Activated naive CD4-positive, alpha-beta T cell treated with anti-CD3 and anti-CD28 coated beads, Interleukin-2, amount 50 U/mL, for 72 hours (primary cell): ENCODE results near the gene CNNM1. TPM values are rescaled to one million over a fixed set of nuclear protein-coding genes. Genes with fewer than 3 reads are reported as not detected.
A peak's percentile ranks its signal among the peaks of the same experiment; 100 is the strongest.

Source experiments
- ATAC-seq, 2 donors: fragments of 150-1000 bp; cut with Tn5 transposase; 2 replicates each; pipeline ENCODE4 v1.10.0; 2021; ENCODE audit warnings: mild to moderate bottlenecking in 2 of 2, moderate library complexity in 2 of 2
- DNase-seq, 2 donors: peaks; one replicate each; pipeline ENCODE4 v3.0.0; 2021 to 2022; ENCODE audit warnings: low spot score in 2 of 2
- H3K27ac Mint-ChIP-seq, 2 donors: one replicate each; pipeline ENCODE4 v1.8.0; 2022; ENCODE audit warnings: mild to moderate bottlenecking in 2 of 2, mixed read lengths in 2 of 2
- H3K36me3 Mint-ChIP-seq, 2 donors: one replicate each; pipeline ENCODE4 v1.8.0; 2022; ENCODE audit warnings: mixed read lengths in 2 of 2
- H3K9me3 Mint-ChIP-seq, 2 donors: one replicate each; pipeline ENCODE4 v1.8.0; 2022; ENCODE audit warnings: mixed read lengths in 2 of 2
- total RNA-seq, 2 donors: library from RNA; stranded (reverse); gene quantifications; one replicate each; pipeline ENCODE4 v1.2.3, GENCODE V29; 2022

CNNM1 gene
- total RNA-seq, 2 donors from 2014 or later = 0.23 to 2.2 TPM

DNA sequence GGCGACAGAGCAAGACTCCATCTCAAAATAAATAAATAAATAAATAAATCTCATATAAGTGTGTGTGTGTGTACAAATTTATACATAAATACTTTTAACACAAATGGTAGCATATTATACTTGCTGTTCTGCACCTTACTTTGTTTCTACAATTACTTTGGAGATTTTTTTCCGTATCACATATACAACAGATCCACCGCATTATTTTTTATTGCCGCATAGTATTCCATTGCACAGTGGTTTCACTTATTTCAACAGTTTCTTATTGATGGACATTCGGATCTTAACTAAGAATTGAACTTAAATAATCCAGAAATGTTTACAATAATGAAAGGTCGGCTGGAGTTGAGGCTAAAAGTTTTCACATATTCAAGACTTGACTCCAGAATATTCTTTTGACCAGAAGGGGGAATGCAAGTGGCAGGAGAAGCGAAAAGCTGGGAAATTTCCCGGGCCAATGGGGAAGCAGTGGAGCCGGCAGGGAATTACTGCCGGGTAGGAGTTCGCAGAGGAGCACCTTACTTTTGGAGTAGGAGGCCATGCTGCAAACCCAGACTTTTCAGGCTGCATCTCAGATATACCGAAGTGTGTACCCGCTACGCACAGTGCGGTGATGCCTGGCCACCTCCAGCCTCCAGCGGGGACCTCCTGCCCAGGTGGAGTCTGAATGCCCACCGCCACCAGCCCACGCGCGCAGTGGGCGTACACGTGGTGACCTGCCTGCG, 415 bp upstream of the CNNM1 start:
- ATAC-seq (peak in 1 of 2 donors; percentile 9), DNase-seq (no peak)
- peaks cover 9 to 16% of the 10 kb centered on the region in 2 donors for H3K36me3 Mint-ChIP-seq
- no peaks in the 10 kb centered on the region for H3K9me3 Mint-ChIP-seq
- no peak overlapping the region for H3K27ac Mint-ChIP-seq

DNA sequence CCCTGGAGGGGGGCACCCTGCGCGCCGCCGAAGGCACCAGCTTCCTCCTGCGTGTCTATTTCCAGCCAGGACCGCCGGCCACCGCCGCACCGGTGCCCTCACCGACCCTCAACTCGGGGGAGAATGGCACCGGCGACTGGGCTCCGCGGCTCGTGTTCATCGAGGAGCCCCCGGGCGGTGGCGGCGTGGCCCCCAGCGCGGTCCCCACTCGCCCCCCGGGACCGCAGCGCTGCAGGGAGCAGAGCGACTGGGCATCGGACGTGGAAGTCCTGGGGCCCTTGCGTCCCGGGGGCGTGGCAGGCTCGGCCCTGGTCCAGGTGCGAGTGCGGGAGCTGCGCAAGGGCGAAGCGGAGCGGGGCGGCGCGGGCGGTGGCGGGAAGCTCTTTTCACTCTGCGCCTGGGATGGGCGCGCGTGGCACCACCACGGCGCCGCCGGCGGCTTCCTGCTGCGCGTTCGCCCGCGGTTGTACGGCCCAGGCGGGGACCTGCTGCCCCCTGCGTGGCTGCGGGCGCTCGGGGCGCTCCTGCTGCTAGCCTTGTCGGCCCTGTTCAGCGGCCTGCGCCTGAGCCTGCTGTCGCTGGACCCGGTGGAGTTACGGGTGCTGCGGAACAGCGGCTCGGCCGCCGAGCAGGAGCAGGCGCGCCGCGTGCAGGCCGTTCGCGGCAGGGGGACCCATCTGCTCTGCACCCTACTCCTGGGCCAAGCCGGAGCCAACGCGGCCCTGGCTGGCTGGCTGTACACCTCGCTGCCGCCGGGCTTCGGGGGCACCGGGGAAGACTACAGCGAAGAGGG, 594 bp downstream of the CNNM1 start:
- H3K36me3 Mint-ChIP-seq = peaks cover 9 to 16% of the 10 kb centered on the region in 2 donors
- no peak overlapping the region for H3K27ac Mint-ChIP-seq
- H3K9me3 Mint-ChIP-seq = no peaks in the 10 kb centered on the region
- DNase-seq (peak in 1 of 2 donors; percentile 28), ATAC-seq (peak; percentile 47 to 63)

DNA sequence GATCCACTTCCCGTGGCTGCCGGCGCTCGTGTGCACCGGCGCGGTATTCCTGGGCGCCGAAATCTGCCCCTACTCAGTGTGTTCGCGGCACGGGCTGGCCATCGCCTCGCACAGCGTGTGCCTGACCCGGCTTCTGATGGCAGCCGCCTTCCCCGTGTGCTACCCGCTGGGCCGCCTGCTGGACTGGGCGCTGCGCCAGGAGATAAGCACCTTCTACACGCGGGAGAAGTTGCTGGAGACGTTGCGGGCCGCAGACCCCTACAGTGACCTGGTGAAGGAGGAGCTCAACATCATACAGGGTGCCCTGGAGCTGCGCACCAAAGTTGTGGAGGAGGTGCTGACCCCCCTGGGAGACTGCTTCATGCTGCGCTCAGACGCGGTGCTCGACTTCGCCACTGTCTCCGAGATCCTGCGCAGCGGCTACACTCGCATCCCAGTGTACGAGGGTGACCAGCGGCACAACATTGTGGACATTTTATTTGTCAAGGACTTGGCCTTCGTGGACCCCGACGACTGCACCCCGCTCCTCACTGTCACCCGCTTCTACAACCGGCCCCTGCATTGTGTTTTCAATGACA, 1.3 kb downstream of the CNNM1 start:
- DNase-seq (no peak), ATAC-seq (peak in 1 of 2 donors; percentile 32)
- Mint-ChIP-seq H3K9me3 (no peaks in the 10 kb centered on the region), H3K27ac (no peak overlapping the region), H3K36me3 (peaks cover 9 to 16% of the 10 kb centered on the region in 2 donors)

DNA sequence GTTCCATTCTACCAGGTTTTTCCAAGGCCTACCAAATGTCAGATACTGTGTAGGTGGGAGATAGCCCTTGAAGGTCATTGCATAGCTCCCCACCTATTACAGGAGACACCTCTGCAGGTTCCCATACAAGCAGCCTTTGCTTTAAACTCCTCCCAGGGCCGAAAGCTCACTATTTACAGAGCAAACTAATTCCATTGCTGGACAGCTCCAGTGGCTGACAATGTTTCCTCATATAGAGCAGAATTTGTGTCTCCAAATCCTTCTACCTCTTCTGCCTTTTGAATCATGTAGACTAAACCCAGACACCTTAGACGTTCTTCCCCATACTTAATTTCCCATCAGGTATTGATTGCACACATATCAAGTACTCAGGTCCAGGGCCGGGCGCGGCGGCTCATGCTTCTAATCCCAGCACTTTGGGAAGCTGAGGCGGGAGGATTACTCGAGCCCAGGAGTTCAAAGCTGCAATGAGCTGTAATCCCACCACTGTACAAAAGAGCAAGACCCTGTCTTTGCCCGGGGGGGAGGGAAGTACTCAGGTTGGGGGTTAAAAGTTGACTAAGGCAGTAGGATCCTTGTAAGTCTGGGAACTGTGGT, 2.1 kb downstream of the CNNM1 start:
- DNase-seq (no peak), ATAC-seq (no peak)
- Mint-ChIP-seq H3K27ac (no peak overlapping the region), H3K9me3 (no peaks in the 10 kb centered on the region), H3K36me3 (peaks cover 9 to 16% of the 10 kb centered on the region in 2 donors)

DNA sequence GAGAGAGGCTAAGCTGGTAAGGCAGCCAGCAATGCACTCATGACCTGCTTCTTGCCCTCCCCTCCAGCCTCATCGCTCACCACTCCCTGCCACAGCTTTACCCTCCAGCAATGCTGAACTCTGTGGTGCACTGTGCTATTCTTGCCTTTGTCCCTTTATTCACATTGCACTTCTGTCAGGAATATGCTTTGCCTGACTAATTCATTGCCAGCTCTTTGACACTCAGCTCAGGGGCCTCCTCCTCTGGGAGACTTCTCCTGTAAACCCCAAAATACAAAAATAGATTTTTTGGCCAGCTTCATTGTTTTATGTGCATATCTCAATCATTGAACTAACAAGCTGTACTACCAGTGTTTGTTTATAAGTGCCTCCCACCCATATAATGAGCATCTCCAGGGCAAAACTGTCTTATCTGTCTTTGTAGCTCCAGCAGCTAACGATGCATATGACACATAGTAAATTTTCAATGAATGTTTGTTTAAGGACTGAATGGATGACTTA, 8.2 kb downstream of the CNNM1 start:
- H3K36me3 Mint-ChIP-seq = no peaks in the 10 kb centered on the region
- no peak for ATAC-seq
- H3K9me3 Mint-ChIP-seq = no peaks in the 10 kb centered on the region
- H3K27ac Mint-ChIP-seq = peak overlapping the region in 1 of 2 donors; percentile 18
- no peak for DNase-seq

DNA sequence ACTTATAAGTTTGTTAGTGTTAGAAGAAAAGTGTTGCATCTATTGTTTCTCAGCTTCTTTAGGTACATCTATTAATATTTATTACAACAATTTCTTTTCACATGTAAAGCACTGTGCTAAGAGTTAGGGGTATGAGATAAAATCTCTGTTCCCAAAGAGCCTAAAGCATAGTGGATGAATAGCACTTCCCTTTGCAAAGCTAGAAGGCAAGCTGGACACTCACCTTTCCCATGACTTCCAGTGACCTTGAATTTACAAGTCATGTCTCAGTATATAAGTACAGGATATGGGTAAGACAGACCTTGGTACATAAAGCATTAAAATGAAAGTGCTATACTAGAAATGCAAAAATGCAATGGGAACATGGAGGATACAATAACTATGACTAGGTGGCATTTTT, 8.7 kb downstream of the CNNM1 start:
- H3K36me3 Mint-ChIP-seq = no peaks in the 10 kb centered on the region
- no peak overlapping the region for H3K27ac Mint-ChIP-seq
- DNase-seq = no peak
- no peak for ATAC-seq
- no peaks in the 10 kb centered on the region for H3K9me3 Mint-ChIP-seq

DNA sequence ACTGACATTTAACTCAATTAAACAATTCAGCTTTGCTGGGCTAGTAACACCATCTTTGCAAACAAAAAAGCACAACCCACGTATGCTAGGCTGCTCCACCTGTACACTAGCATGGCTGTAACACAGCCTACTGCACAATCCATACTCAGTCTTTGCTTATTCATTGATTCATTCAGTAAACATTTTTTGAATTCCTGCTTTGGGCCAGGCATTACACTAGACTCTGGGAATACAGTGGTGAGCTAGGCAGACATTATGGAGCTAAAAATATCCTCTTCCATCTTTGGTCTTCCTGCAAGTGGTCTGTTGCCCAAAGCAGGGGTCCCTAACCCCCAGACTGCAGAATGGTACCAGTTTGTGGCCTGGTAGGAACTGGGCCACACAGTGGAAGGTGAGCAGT, 9.9 kb downstream of the CNNM1 start:
- DNase-seq (no peak), ATAC-seq (no peak)
- H3K27ac Mint-ChIP-seq = no peak overlapping the region
- no peaks in the 10 kb centered on the region for H3K9me3 Mint-ChIP-seq
- H3K36me3 Mint-ChIP-seq = no peaks in the 10 kb centered on the region

DNA sequence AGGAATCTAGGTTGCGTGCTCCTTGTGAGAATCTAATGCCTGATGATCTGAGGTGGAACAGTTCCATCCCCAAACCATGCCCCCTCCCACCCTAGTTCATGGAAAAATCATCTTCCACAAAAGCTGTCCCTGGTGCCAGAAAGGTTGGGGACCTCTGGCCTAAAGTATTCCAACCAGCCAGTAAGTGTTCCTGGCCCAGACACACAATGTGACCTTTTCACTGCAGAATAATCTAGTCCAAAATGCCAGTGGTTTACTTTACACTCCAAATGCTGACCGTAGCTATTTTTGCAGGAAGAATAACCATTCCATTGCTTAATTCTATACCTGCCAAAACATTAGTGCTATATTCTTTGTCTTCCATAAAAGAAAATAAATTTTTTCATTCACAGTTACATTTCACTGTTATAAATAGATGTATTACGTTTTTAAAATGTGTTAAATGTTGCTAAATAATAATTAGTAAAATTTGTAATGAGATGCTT, 10.4 kb downstream of the CNNM1 start:
- DNase-seq = no peak

DNA sequence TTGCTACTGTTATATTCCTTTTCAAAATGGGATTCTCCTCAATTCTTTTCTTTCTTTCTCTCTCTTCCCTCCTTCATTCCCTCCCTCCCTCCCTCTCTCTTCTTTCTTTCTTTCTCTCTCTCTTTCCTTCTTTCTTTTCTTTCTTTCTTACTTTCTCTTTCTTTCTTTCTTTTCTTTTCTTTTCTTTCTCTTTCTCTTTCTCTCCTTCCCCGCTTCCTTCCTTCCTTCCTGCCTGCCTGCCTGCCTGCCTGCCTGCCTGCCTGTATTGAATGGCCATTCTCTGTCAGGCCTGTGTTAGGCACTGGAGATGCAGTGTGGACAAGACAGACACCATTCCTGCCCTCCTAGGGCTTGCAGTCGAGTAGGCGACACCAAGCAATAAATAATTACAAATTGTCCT, 11.5 kb downstream of the CNNM1 start:
- Mint-ChIP-seq H3K27ac (no peak overlapping the region), H3K36me3 (no peaks in the 10 kb centered on the region), H3K9me3 (no peaks in the 10 kb centered on the region)

More for the DNA sequence above, 10.4 kb downstream of the CNNM1 start:
- no peak for ATAC-seq
- H3K27ac Mint-ChIP-seq = no peak overlapping the region
- no peaks in the 10 kb centered on the region for H3K9me3 Mint-ChIP-seq
- no peaks in the 10 kb centered on the region for H3K36me3 Mint-ChIP-seq

DNA sequence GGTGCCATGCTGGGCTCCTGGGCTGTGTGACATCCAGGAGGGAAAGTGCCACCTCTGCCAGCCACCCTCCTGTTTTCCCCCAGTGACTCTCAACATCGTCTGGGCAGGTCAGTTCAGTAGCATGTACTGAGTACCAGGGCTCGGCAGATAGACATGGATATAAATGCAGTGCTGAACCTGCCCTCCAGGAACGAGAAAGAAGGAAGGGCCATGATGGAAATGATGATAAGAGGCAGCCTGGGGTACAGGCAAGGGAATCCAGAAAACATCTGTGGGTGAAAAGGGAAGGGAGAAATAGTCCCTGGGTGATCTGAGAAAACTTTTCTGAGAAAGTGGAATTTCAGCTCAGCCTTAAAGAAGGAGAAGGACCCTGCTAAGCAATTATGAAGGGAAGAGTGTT, 12.1 kb downstream of the CNNM1 start:
- H3K36me3 Mint-ChIP-seq = no peaks in the 10 kb centered on the region
- no peak for ATAC-seq
- H3K27ac Mint-ChIP-seq = no peak overlapping the region
- DNase-seq = no peak
- no peaks in the 10 kb centered on the region for H3K9me3 Mint-ChIP-seq

More for the DNA sequence above, 11.5 kb downstream of the CNNM1 start:
- ATAC-seq (no peak), DNase-seq (no peak)

DNA sequence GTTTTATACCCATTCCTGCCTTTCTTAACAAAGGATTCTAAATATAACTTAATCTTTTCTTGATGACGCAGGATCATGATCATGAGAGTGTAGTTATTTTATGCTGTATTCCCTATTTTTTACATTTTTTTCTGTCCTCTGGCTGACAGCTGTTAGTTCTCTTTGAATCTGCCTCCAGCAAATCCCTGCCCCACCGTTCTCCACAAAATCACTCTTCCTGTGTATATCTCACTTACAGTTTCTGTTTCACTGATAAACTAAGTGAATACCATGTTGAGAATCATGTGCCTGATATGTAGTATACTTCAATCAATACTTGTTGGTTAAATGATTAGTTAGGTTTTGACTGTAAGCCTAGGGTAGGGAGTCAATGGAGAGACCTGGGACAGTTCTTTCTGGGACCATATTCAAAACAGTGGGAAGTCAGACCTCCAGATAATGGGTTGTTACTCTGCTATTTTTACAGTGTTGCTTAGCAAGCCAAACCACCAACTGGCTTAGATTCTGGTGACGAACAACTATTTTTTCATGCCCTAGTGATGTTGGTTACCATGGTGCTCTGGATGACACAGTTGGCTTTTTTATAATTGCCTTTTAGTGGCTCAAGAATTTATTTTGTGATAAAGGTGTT, 12.8 kb downstream of the CNNM1 start:
- DNase-seq = no peak
- Mint-ChIP-seq H3K36me3 (no peaks in the 10 kb centered on the region), H3K27ac (no peak overlapping the region), H3K9me3 (no peaks in the 10 kb centered on the region)
- ATAC-seq = no peak

DNA sequence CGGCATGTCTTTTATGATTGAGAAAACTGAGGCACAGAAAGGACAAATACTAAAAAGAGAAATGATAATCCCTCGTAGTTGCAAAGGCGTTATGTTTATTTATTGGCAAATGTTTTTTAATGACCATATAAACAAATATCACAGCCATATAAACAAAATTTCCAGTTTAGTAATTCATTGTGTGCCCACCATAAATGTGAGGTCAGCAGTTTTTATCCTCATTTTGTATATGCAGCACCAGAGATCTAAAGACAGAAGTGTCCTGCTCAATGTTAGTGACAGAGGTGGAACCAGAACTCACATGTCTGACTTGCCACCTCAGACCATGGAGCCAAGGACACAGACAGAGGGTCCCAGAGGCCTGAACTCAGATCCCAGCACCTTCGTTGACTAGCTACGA, 14.1 kb downstream of the CNNM1 start:
- DNase-seq (no peak), ATAC-seq (no peak)
- Mint-ChIP-seq H3K36me3 (no peaks in the 10 kb centered on the region), H3K27ac (no peak overlapping the region), H3K9me3 (no peaks in the 10 kb centered on the region)

DNA sequence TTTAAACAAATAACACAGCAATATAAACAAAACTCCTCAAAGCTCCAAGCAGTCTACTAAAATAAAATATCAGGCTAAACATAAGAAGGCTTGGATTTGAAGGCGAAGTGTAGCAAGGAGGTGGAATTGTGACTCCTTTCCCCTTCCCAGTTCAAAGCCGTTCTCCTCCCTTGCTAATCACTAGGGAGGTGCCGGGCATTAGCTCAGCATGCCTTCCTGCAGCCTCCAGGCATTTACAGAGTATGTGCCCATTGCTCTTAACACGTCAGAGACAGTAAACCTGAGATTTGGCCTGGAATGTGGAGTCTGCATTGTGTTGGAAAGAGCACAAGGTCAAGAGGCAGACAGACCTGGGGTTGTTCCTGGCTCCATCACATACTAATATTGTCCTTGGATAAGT, 15.6 kb downstream of the CNNM1 start:
- ATAC-seq (no peak), DNase-seq (no peak)
- Mint-ChIP-seq H3K27ac (no peak overlapping the region), H3K36me3 (no peaks in the 10 kb centered on the region), H3K9me3 (no peaks in the 10 kb centered on the region)

DNA sequence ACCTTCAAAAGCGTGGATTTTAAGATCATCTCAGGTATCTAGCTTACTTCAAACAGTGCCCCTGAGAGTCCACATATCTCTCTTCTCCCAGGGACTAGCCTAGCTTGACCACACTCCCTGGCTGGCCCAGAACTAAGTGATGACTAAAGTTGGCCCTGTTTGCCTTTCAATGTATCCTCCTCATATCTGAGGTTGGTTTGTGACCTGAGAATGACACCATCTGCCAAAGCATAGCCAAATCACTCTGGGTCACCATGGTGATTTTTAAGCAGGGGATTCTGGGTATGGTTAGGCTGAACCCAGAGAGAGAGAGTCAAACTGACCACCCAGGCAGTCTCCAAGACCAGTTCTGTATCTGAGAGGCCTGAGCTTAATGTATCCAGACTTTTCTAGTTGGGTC, 16.2 kb downstream of the CNNM1 start:
- no peaks in the 10 kb centered on the region for H3K9me3 Mint-ChIP-seq
- DNase-seq (no peak), ATAC-seq (no peak)
- no peak overlapping the region for H3K27ac Mint-ChIP-seq
- H3K36me3 Mint-ChIP-seq = no peaks in the 10 kb centered on the region

DNA sequence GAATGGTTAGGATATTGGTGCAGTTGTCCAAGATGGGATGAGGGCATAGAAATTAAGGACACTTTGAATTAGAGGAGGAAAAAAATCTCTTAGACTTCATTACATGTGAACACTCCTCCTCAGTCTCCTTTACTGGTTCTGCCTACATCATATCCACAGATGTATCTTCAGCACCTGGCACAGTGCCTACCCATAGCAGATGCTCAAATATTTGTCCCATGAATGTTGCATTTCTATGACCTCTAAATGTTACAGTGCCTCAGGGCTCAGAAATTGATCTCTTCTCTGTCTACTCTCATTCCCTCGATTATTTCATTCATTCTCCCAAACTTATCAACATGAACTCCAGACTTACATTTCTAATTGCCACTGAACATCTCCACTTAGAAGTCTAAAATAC, 17.1 kb downstream of the CNNM1 start:
- no peak overlapping the region for H3K27ac Mint-ChIP-seq
- no peaks in the 10 kb centered on the region for H3K9me3 Mint-ChIP-seq
- no peak for ATAC-seq
- no peak for DNase-seq
- no peaks in the 10 kb centered on the region for H3K36me3 Mint-ChIP-seq

DNA sequence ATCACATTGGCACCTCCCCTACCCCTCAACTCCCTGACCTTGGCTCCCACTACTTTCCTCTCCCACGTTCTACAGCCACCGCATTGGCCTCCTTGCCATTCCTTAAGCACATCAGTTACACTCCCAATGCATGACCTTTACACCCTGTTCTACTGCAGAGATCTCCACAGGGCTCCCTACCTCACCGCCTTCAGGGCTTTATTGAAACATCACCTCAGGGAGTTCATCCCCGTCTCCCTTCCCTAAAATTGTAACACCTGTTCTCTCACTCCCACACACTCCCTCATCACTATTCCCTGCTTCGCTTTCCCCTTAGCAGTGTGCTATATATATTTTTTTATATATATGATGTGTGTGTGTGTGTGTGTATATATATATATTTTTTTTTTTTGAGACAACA, 18.5 kb downstream of the CNNM1 start:
- DNase-seq = no peak
- Mint-ChIP-seq H3K9me3 (no peaks in the 10 kb centered on the region), H3K36me3 (no peaks in the 10 kb centered on the region), H3K27ac (no peak overlapping the region)
- no peak for ATAC-seq
